SK-N-SH treated with all-trans-retinoic acid at 6 μM for 48 hours (cell line): ENCODE data around the gene FOXE1.

Experiments used
- ARNTL ChIP-seq: fragments of 450-650 bp; formaldehyde crosslinking; IDR thresholded peaks from 2 replicates; pipeline ENCODE4 v1.5.0; 2020; ENCODE audit warnings: low read depth, mild to moderate bottlenecking, moderate library complexity, borderline replicate concordance
- CSDC2 ChIP-seq: fragments of 250-450 bp; sonication (Bioruptor Pico); IDR thresholded peaks from 2 replicates; pipeline ENCODE4 v1.5.0; 2020; ENCODE audit warnings: mild to moderate bottlenecking, moderate library complexity
- CSRNP3 ChIP-seq: fragments of 250-450 bp; sonication (Bioruptor Pico); IDR thresholded peaks from 2 replicates; pipeline ENCODE4 v1.5.1; 2021; ENCODE audit warnings: mild to moderate bottlenecking, moderate library complexity
- GLIS3 ChIP-seq: fragments of 250-450 bp; sonication (Bioruptor Pico); IDR thresholded peaks from 2 replicates; pipeline ENCODE4 v1.5.0; 2020; ENCODE audit warnings: mild to moderate bottlenecking, moderate library complexity
- PATZ1 ChIP-seq: fragments of 250-450 bp; sonication (Bioruptor Pico); IDR thresholded peaks from 2 replicates; pipeline ENCODE4 v1.8.0; 2020; ENCODE audit warnings: mild to moderate bottlenecking, moderate library complexity, borderline replicate concordance
- POU6F1 ChIP-seq: fragments of 250-450 bp; sonication (Bioruptor Pico); IDR thresholded peaks from 2 replicates; pipeline ENCODE4 v1.8.0; 2021; ENCODE audit warnings: low read depth, mild to moderate bottlenecking, moderate library complexity, borderline replicate concordance
- RARB ChIP-seq: fragments of 250-450 bp; sonication (Bioruptor Pico); IDR thresholded peaks from 2 replicates; pipeline ENCODE4 v1.8.0; 2021; ENCODE audit warnings: mild to moderate bottlenecking, moderate library complexity
- TCF4 ChIP-seq: fragments of 250-450 bp; sonication (Bioruptor Pico); IDR thresholded peaks from 2 replicates; pipeline ENCODE4 v1.8.0; 2021; ENCODE audit warnings: mild to moderate bottlenecking, moderate library complexity, borderline replicate concordance
- TOX ChIP-seq: fragments of 250-450 bp; sonication (Bioruptor Pico); IDR thresholded peaks from 2 replicates; pipeline ENCODE4 v1.8.0; 2021; ENCODE audit warnings: mild to moderate bottlenecking, moderate library complexity, borderline replicate concordance
- ZC3H10 ChIP-seq: fragments of 250-450 bp; sonication (Bioruptor Pico); IDR thresholded peaks from 2 replicates; pipeline ENCODE4 v1.5.1; 2021; ENCODE audit warnings: mild to moderate bottlenecking, moderate library complexity
- ZFP3 ChIP-seq: fragments of 250-450 bp; sonication (Bioruptor Pico); IDR thresholded peaks from 2 replicates; pipeline ENCODE4 v1.5.0; 2020; ENCODE audit warnings: mild to moderate bottlenecking, moderate library complexity
- ZFP30 ChIP-seq: fragments of 450-650 bp; formaldehyde crosslinking; IDR thresholded peaks from 2 replicates; pipeline ENCODE4 v1.5.0; 2022; ENCODE audit warnings: mild to moderate bottlenecking, moderate library complexity
- ZNF565 ChIP-seq: fragments of 450-650 bp; formaldehyde crosslinking; conservative IDR thresholded peaks from 2 replicates; pipeline ENCODE4 v1.5.0; 2020; ENCODE audit warnings: low read depth, mild to moderate bottlenecking, moderate library complexity
- ZNF70 ChIP-seq: fragments of 450-650 bp; formaldehyde crosslinking; IDR thresholded peaks from 2 replicates; pipeline ENCODE4 v1.5.0; 2020; ENCODE audit warnings: mild to moderate bottlenecking, moderate library complexity

GRCh38 chr9:97849980-97850379 is 3.0 kb upstream of the FOXE1 start:
- TF ChIP-seq CSRNP3 (CRISPR knock-in tag) (no peak), ZNF565 (CRISPR knock-in tag) (no peak), ZFP3 (CRISPR knock-in tag) (no peak), GLIS3 (no peak), ZC3H10 (CRISPR knock-in tag) (no peak), TCF4 (no peak), ZNF70 (CRISPR knock-in tag) (no peak), ARNTL (no peak), ZFP30 (CRISPR knock-in tag) (no peak), TOX (no peak), RARB (CRISPR knock-in tag) (no peak), POU6F1 (CRISPR knock-in tag) (no peak), PATZ1 (CRISPR knock-in tag) (no peak), CSDC2 (CRISPR knock-in tag) (no peak)
